Left lobe of liver (tissue), 2 donors: ENCODE results near the gene PPP1R3D. TPM values are rescaled to one million over a fixed set of nuclear protein-coding genes. Genes with fewer than 3 reads are reported as not detected.
"Not testable (repeated sequence)": the region's sequence is repeated elsewhere in the genome, so short reads cannot be mapped to it uniquely, and the experiment has no call there.

Experiments
- ATAC-seq: fragments of 200-7000 bp; cut with Tn5 transposase; one replicate; pipeline ENCODE4 v1.9.1; 2020; ENCODE audit warnings: mild to moderate bottlenecking, moderate library complexity
- DNase-seq: peaks from one replicate; pipeline ENCODE4 v3.0.0-alpha.2; 2020; ENCODE audit warnings: low spot score
- total RNA-seq: library from RNA; stranded (reverse); gene quantifications from one replicate; pipeline ENCODE4 v1.2.1, GENCODE V29; 2021
- donor health status: DM: no; HTN: no; CAD: no; lungs with moderate emphysema.
- donor health status: DM: no; HTN: yes; CAD: no.

PPP1R3D gene, protein sequence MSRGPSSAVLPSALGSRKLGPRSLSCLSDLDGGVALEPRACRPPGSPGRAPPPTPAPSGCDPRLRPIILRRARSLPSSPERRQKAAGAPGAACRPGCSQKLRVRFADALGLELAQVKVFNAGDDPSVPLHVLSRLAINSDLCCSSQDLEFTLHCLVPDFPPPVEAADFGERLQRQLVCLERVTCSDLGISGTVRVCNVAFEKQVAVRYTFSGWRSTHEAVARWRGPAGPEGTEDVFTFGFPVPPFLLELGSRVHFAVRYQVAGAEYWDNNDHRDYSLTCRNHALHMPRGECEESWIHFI
- 0.78 TPM for total RNA-seq

DNA sequence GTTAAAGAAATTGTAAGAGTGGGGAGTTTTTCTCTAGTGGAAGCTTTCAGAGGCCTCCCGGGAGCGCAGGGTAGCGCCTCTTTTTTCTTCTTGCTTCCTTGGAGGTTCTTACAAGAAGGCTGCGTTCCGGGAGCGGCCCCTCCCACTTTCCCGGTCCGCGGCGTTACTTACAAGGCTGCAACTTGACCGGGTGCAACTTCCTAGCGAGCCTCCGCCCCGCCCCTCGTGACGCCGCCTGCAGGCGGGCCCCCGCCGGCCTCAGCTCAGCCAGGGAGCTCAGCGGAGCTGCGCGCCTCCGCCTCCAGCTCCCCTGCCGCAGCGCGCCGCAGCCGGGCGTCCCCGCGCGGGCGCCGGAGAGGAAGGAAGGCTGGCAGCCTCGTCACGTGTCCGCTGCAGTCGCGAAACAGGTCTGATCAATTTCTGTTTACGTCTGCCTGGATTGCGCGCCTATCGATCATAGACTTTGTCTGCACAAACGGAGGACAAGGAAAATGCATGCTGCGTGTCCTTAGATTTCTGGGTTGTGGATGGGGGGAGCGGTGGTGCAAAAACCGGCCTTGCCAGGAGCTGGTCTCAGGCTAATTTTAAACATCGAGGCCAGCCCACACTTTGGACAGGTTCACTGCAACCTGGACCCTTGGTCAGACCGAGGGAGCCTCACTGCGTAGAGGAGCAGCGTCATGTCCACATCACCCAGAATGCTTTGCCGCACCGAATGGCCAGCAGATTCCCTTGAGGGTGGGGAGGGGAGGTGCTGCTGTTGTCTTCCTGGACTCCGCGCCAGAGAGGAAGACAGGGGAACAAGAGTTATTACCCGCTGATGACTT, at the start of gene PPP1R3D, which contains the start of gene FAM217B:
Gene PPP1R3D (minus strand): TSS at position 177 of the 827 bp plus-strand sequence. CDS start 374 bp downstream, outside the sequence.
Gene FAM217B (plus strand): TSS at position 261 of the 827 bp plus-strand sequence. CDS start 3,555 bp downstream, outside the sequence.
- DNase-seq: peak; percentile 92
- ATAC-seq: peak; percentile 97

- DNase-seq (no peak), ATAC-seq (no peak)
Measured at GRCh38 chr20:59988141-59988540, 48.0 kb upstream of the PPP1R3D start.

DNA sequence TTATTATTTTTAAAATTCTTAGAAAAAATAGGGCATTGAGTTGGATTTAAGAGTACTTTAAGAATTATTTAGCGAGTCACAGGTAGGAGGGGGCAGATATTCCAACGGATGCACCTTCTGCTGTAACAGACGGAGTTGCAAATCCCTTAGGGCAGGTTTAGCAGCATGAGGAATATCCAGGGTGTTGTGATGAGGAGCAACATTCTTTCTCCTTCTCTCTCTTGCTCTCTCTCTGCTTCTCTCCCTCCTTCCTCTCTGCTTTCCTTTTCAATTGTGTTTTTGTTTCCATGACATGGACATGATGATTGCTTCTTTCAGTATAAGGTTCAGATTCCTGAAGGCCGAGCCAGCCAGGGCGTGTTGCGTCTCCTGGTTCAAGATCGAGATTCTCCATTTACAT, 47.0 kb upstream of the PPP1R3D start:
- DNase-seq: no peak

GRCh38 chr20:59985864-59986263, 45.8 kb upstream of the PPP1R3D start:
- no peak for DNase-seq
- ATAC-seq: no peak

More for the DNA sequence above, 47.0 kb upstream of the PPP1R3D start:
- ATAC-seq: no peak

DNA sequence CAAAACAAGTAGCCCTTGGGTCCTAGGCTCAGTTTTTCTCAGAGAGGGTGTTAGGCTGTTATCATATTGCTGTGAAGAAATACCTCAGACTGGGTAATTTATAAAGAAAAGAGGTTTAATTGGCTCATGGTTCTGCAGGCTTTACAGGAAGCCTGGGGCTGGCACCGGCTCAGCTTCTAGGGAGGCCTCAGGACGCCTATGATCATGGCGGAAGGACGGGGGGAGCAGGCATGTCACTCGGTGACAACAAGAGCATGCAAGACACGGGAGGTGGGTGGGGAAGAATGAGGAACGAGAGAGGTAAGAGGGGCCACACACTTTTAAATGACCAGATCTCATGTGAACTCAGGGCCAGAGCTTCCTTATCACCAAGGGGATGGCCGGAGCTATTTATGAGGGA, 45.1 kb upstream of the PPP1R3D start:
- ATAC-seq: no peak
- no peak for DNase-seq

DNA sequence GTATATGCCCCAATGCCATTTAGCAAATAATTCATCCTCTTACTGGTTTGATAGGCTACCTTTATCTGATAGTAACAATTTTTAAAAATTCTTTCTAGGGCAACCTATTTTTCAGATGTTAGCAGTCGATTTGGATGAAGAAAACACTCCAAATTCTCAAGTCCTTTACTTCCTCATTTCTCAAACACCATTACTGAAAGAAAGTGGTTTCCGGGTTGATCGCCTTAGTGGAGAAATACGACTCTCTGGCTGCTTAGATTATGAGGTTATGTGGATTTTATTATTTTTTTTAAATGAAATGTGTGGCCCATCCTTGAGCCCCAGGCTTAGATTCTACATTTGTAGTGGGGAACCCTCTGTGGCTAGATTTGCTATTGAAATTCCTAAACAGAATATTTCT, 44.4 kb upstream of the PPP1R3D start:
- DNase-seq (no peak), ATAC-seq (no peak)

DNA sequence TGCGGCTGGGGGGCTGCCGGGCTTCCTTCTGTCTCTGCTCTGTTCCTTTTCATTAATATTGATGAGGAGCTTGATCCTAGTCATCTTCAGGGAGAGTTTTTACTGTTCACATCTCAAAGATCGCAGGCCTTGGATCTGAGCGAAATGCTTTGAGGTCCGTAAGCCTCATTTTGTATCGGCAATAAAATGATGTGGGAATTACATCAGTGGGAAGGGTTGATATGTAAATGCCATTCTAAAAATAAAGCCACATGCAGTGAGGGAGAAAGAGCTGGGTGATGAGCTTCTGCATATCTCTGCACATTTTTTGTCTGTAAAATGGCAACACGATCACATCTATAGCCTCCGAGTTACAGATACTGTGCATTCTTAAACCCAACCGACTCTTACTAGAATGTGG, 43.0 kb upstream of the PPP1R3D start:
- ATAC-seq (no peak), DNase-seq (no peak)

DNA sequence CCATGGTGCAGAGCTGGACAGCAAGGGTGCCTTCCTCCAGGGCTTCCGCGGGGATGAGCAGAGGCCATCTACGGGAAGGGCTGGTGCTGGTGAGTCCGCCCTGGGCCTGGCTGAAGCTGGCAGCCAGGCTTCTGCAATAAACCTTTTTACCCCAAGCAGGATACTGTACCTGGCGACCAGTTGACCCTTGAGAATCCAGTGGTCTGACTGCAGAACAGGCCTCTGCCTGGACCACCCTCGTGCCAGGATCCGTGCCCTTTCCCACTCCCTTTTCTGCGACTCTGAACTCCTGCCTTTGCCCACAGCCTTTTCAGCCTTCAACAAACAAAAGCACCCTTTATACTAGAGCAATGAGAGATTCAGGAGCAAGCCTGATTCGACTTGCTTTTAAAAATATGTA, 37.0 kb upstream of the PPP1R3D start:
- DNase-seq (no peak), ATAC-seq (no peak)

GRCh38 chr20:59976156-59976782, 36.2 kb upstream of the PPP1R3D start:
- ATAC-seq (no peak), DNase-seq (no peak)

DNA sequence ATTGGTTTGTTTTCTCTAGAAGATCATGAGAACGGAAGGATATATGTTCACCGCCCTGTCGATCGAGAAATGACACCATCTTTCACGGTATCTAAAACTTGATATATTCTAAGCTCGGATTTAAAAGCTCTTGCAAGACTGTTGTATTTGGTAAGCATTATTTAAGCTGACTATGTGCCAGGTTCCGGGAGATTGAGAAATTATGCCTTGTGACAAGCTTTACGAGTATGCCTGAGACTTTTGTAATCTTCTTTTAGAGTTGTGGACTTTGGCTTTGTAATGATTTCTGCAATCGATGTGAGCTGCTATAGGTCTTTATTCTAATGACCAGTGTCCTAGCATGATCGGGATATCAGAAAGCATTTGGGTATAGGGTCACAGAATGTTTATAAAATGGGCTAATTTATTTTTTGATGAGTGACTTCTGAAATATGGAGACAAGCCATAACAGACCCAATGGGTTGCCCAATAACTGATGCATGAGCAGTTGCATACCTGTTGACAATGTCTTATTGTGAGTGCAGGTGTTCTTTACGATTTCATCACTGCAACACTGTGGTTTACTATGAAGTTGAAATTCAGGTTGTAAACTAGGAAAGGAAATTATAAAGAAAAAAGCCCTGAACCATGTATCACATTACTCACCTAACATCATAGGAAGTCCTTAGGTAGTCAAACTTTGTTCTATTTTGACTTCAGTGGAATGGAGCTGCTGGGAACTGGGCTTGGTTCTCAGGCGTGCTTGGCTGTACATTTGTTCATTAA, 32.1 kb upstream of the PPP1R3D start:
- ATAC-seq (peak; percentile 66), DNase-seq (no peak)

DNA sequence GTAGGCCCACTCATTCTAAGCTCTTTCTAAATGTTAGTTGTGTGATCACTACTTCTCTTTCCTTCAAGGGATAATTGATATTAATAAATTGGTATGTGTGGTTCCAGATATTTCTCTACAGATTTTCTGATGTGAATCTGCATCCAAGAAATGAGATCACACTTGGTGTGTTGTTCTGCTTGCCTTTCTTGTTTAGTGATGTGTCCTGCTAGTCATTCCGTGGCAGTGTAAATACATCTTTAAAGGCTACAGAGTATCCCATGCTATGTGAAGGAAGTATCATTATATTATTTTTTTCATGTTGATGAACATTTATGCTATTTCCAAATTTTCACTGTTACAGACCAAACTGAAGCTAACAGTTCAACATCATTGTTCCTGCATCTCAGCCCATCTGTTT, 31.3 kb upstream of the PPP1R3D start:
- ATAC-seq (no peak), DNase-seq (no peak)

GRCh38 chr20:59966428-59966827, 26.3 kb upstream of the PPP1R3D start:
- DNase-seq: no peak
- ATAC-seq: no peak

- ATAC-seq (no peak), DNase-seq (no peak)
Measured at GRCh38 chr20:59962155-59962554, 22.1 kb upstream of the PPP1R3D start.

DNA sequence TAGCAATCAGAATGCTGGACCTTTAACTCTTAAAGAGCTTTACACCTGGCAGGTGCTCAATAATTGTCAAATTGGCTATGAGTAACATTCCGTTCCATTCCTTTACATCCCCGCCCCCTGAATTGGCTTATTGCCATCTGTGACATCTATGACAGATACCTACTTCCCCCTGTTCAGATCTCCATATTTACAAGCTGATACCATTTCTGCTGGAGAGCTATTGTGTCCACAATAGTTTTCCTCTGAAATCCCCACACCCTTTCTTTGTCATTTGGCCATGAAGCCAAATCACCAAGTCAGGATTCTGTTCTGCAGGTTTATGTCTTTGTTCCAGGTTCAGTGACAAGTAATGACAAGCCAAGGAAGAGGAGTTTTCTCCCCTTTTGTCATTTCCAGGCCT, 21.3 kb upstream of the PPP1R3D start:
- ATAC-seq (no peak), DNase-seq (no peak)

DNA sequence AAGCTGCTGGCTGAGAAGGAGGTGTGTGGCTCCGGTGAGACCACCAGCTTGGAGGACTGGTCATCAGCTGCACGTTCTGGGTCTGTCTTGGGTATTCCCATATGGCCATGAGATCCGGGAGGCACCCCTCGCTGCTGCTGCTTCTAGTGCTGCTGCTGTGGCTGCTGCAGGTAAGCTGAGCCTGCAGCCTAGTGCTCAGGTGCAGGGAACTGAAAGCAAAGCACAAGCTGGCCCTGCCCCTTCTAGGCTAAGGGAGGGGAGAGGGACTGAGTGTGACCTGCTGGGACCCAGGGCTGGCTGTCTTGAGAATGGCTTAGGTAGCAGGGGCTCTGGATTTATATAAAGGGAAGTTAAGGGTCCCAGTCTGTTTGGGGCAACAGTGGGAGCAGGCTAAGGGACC, 18.5 kb upstream of the PPP1R3D start:
- ATAC-seq (no peak), DNase-seq (no peak)

- ATAC-seq (no peak), DNase-seq (no peak)
Measured at GRCh38 chr20:59958123-59958522, 18.0 kb upstream of the PPP1R3D start, which contains the start of gene CDH26. Gene CDH26, plus strand, starts transcription at chr20:59958423. Its CDS starts 304 bp downstream, at chr20:59958727.

DNA sequence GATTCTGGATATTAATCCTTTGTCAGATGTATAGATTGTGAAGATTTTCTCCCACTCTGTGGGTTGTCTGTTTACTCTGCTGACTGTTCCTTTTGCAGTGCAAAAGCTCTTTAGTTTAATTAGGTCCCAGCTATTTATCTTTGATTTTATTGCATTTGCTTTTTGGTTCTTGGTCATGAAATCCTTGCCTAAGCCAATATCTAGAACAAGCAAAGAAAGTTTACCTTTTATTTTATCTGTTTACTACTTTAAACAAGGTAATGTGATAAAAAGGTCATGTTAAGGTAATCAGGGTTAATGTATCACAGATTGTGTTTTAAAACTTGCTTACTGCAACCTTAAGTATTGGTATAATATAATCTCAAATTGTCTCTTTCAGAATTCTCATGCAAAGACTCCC, 17.5 kb upstream of the PPP1R3D start:
- not testable (repeated sequence) for ATAC-seq, DNase-seq

GRCh38 chr20:59955131-59955796, 15.2 kb upstream of the PPP1R3D start:
- no peak for DNase-seq
- ATAC-seq: peak; percentile 47

DNA sequence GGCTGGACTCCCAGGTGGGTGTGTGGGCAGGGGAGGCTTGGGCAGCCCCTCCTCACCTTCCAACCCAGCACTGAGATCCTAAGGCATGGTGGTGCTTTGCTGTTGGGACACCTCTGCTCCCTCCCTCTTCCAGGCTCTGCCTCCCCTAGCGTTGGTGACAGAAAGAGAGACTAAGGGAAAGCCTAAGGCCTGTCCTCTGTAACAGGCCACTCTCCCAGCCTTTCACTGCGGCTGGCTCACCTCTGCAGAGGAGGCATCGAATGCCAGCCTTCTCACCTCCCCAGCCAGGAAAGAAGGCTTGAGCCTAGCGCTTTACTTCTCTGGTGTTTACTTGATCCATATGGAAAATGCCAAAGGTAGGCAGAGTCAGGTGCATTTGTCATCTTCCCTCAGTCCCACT, 14.6 kb upstream of the PPP1R3D start:
- DNase-seq: no peak
- no peak for ATAC-seq

DNA sequence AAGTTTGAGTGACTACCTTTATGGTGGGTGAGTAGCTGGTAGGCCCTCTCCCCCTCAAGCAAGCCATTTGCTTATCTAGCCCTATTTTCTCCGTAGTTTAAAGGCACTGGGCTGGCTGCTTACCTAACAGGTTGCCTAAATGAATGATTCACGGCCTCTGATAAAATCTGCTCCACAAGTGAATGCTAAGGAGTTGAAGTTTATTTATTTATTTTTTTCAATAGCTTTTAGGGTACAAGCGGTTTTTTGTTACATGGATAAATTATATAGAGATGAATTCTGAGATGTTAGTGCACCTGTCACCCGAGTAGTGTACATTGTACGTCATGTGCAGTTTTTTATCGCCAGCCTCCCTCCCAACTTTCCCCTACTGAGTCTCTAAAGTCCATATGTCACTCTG, 9.8 kb upstream of the PPP1R3D start:
- ATAC-seq (no peak), DNase-seq (no peak)
